ENCODE data around the gene EFCAB9.
"Not testable (repeated sequence)": the region's sequence is repeated elsewhere in the genome, so short reads cannot be mapped to it uniquely, and the experiment has no call there.

The EFCAB9 gene

GRCh38 chr5:172188893-172189692, 4.9 kb upstream of the EFCAB9 start:
- no peak for DNase-seq

- DNase-seq: no peak
Observed at GRCh38 chr5:172189693-172190296, 4.2 kb upstream of the EFCAB9 start.

GRCh38 chr5:172194985-172195774, 1.2 kb downstream of the EFCAB9 start:
- DNase-seq: no peak

- not testable (repeated sequence) for DNase-seq
Observed at GRCh38 chr5:172197775-172198174, 3.8 kb downstream of the EFCAB9 start.

GRCh38 chr5:172199446-172199845, 5.5 kb downstream of the EFCAB9 start:
- no peak for DNase-seq

GRCh38 chr5:172200476-172200875, 6.5 kb downstream of the EFCAB9 start:
- DNase-seq: no peak

- not testable (repeated sequence) for DNase-seq
Observed at GRCh38 chr5:172205984-172206383, 12.0 kb downstream of the EFCAB9 start.

- DNase-seq: no peak
Observed at GRCh38 chr5:172207511-172207910, 13.5 kb downstream of the EFCAB9 start.

GRCh38 chr5:172209714-172210113, 15.7 kb downstream of the EFCAB9 start:
- DNase-seq: no peak

- DNase-seq: no peak
Observed at GRCh38 chr5:172211676-172212075, 17.7 kb downstream of the EFCAB9 start.

GRCh38 chr5:172213126-172213525, 19.2 kb downstream of the EFCAB9 start:
- DNase-seq: no peak

- DNase-seq: no peak
Observed at GRCh38 chr5:172216345-172216744, 22.4 kb downstream of the EFCAB9 start.

- no peak for DNase-seq
Observed at GRCh38 chr5:172219296-172219695, 25.3 kb downstream of the EFCAB9 start.

- no peak for DNase-seq
Observed at GRCh38 chr5:172223901-172224873, 30.2 kb downstream of the EFCAB9 start.

GRCh38 chr5:172224996-172225395, 31.0 kb downstream of the EFCAB9 start:
- DNase-seq: no peak

GRCh38 chr5:172229904-172230303, 35.9 kb downstream of the EFCAB9 start:
- DNase-seq: no peak

- no peak for DNase-seq
Observed at GRCh38 chr5:172234031-172234430, 40.1 kb downstream of the EFCAB9 start.

GRCh38 chr5:172235132-172235780, 41.3 kb downstream of the EFCAB9 start:
- no peak for DNase-seq

- DNase-seq: no peak
Observed at GRCh38 chr5:172235827-172236736, 42.1 kb downstream of the EFCAB9 start.

- no peak for DNase-seq
Observed at GRCh38 chr5:172238334-172238733, 44.4 kb downstream of the EFCAB9 start.

GRCh38 chr5:172243302-172243701, 49.3 kb downstream of the EFCAB9 start:
- DNase-seq: no peak
